Thyroid gland (tissue), 4 donors: ENCODE data around the gene DDX39B. TPM values are rescaled to one million over a fixed set of nuclear protein-coding genes. Genes with fewer than 3 reads are reported as not detected.

ENCODE experiments used
- DNase-seq, 2 donors: peaks; one replicate each; pipeline ENCODE4 v3.0.0-alpha.2; 2019
- H3K27ac ChIP-seq, 3 donors: fragments of 200-600 bp; sonication (generic); 1 replicate in 2 of 3; 2 replicates in 1 of 3; pipeline ENCODE4 v1.5.1; 2016 to 2019; ENCODE audit warnings: mild to moderate bottlenecking in 1 of 3, moderate library complexity in 1 of 3
- H3K27me3 ChIP-seq: fragments of 200-600 bp; sonication (generic); one replicate; pipeline ENCODE4 v1.5.1; 2019
- H3K36me3 ChIP-seq, 2 donors: fragments of 200-600 bp; sonication (generic); one replicate each; pipeline ENCODE4 v1.5.1; 2016 to 2019
- H3K4me1 ChIP-seq, 2 donors: fragments of 200-600 bp; sonication (generic); one replicate each; pipeline ENCODE4 v1.5.1; 2017 to 2019
- H3K4me3 ChIP-seq, 3 donors: fragments of 200-600 bp; sonication (generic); replicated peaks in 1 of 3; 1 replicate in 2 of 3; 2 replicates in 1 of 3; pipeline ENCODE4 v1.5.1; 2016; ENCODE audit warnings: mild to moderate bottlenecking in 1 of 3
- H3K9me3 ChIP-seq: fragments of 200-600 bp; sonication (generic); one replicate; pipeline ENCODE4 v1.5.1; 2017
- CTCF ChIP-seq, 6 experiments: fragments of 200-600 bp in 3 of 6; fragments of 450-650 bp in 3 of 6; sonication (generic) in 3 of 6; IDR thresholded peaks; one replicate each; pipeline ENCODE4 v1.5.1; 2016 to 2019; ENCODE audit warnings: antibody characterized with exemption in 6 of 6, mild to moderate bottlenecking in 2 of 6, inconsistent platforms in 1 of 6, moderate library complexity in 1 of 6
- POLR2A ChIP-seq, 2 donors: fragments of 450-650 bp; IDR thresholded peaks; one replicate each; pipeline ENCODE4 v1.6.1; 2017; ENCODE audit warnings: antibody characterized with exemption in 2 of 2, mild to moderate bottlenecking in 2 of 2, moderate library complexity in 1 of 2
- WGBS, 2 donors: methylation state at CpG; one replicate each; pipeline ENCODE4 v1.1.5; 2017; 5-methylcytosine and 5-hydroxymethylcytosine counted together
- intact Hi-C: fragments of 100-400 bp; cut with DNase I; formaldehyde crosslinking; loops from one replicate; pipeline ENCODE4 v1.15.1; 2023
- small RNA-seq: library from RNA; depleted of rRNA; stranded (forward); fragments of <200 nt; gene quantifications from one replicate; pipeline ENCODE3, GENCODE V24; 2016
- total RNA-seq, 4 donors: library from RNA; depleted of rRNA; stranded (reverse); fragments of >200 nt; gene quantifications; one replicate each; pipeline ENCODE4 v1.2.3, GENCODE V29; 2016

Gene DDX39B
- total RNA-seq, 4 donors from 2014 or later, result 296 to 339 (median 314) TPM

GRCh38 chr6:31485055-31485454, 56.7 kb downstream of the DDX39B start:
- Histone ChIP-seq H3K36me3 (no peaks in the 10 kb centered on the region), H3K27ac (no peak overlapping the region), H3K4me1 (no peaks in the 10 kb centered on the region), H3K9me3 (no peaks in the 10 kb centered on the region), H3K4me3 (no peak overlapping the region), H3K27me3 (no peaks in the 10 kb centered on the region)
- DNase-seq, result no peak
- intact Hi-C loops, result no loop called here
- TF ChIP-seq CTCF (IDR thresholded peaks at IDR 0.05) (no peak), POLR2A (IDR thresholded peaks at IDR 0.05) (no peak)
- WGBS, 2 donors, result 72 to 73% methylated on average over 1 of the region's 1 CpG

GRCh38 chr6:31483392-31483791, 58.4 kb downstream of the DDX39B start:
- no peaks in the 10 kb centered on the region for H3K27me3 ChIP-seq
- no peak overlapping the region for H3K27ac ChIP-seq
- H3K4me3 ChIP-seq, result no peak overlapping the region
- no peaks in the 10 kb centered on the region for H3K4me1 ChIP-seq
- intact Hi-C loops, result no loop called here
- TF ChIP-seq CTCF (IDR thresholded peaks at IDR 0.05) (no peak), POLR2A (IDR thresholded peaks at IDR 0.05) (no peak)
- no peak for DNase-seq
- WGBS, 2 donors, result 63 to 95% methylated on average over 2 of the region's 2 CpGs
- no peaks in the 10 kb centered on the region for H3K9me3 ChIP-seq
- H3K36me3 ChIP-seq, result no peaks in the 10 kb centered on the region

GRCh38 chr6:31480574-31480973, 61.2 kb downstream of the DDX39B start:
- intact Hi-C loops, result no loop called here
- Histone ChIP-seq H3K4me1 (no peaks in the 10 kb centered on the region), H3K27ac (no peak overlapping the region), H3K4me3 (no peak overlapping the region), H3K9me3 (no peaks in the 10 kb centered on the region), H3K36me3 (no peaks in the 10 kb centered on the region), H3K27me3 (no peaks in the 10 kb centered on the region)
- WGBS, 2 donors, result 82 to 86% methylated on average over 11 of the region's 11 CpGs
- TF ChIP-seq CTCF (IDR thresholded peaks at IDR 0.05) (no peak), POLR2A (IDR thresholded peaks at IDR 0.05) (no peak)
- DNase-seq, result no peak

Small RNA genes within 50 kb of the gene (small RNA-seq; reads per million reads assigned to genes)
- not detected for gene AL663061.1
- gene RF00019, result not detected
- gene SNORD117, result 697 reads per million, percentile 98 among the genes with 10 or more reads in this experiment
- not detected for gene SNORD84

Other genes with a start within 250 kb of the DDX39B start
- 1,000 to 10,000 TPM in 1 of 4 donors, 100 to 1,000 TPM in 3; 328 to 1,292 (median 594) TPM for gene HLA-B, start 184.8 kb downstream of the DDX39B start, total RNA-seq
- gene MICA, start 138.4 kb downstream of the DDX39B start, total RNA-seq, result 10 to 100 TPM; 12.3 to 23.2 (median 15.3) TPM
- 1 to 10 TPM in 3 of 4 donors, under 1 TPM in 1; 0.89 to 3.4 (median 2.1) TPM for gene MICB, start 43.9 kb downstream of the DDX39B start, total RNA-seq
- not detected for gene MCCD1, start 13.0 kb downstream of the DDX39B start, total RNA-seq
- gene ATP6V1G2, start 4.6 kb upstream of the DDX39B start, total RNA-seq, result 1 to 10 TPM; 1.2 to 3.9 (median 2.6) TPM
- gene NFKBIL1, start 5.6 kb upstream of the DDX39B start, total RNA-seq, result 10 to 100 TPM; 23.7 to 34.0 (median 27.5) TPM
- not detected for gene LTA, start 30.3 kb upstream of the DDX39B start, total RNA-seq
- gene TNF, start 33.6 kb upstream of the DDX39B start, total RNA-seq, result under 1 TPM in 1 of 4 donors, not detected in 3; 0.42 TPM
- not detected for gene LTB, start 40.4 kb upstream of the DDX39B start, total RNA-seq
- 10 to 100 TPM in 1 of 4 donors, 1 to 10 TPM in 2, not detected in 1; 2.5 to 23.4 (median 3.2) TPM for gene LST1, start 44.3 kb upstream of the DDX39B start, total RNA-seq
- not detected for gene NCR3, start 51.0 kb upstream of the DDX39B start, total RNA-seq
- 10 to 100 TPM in 3 of 4 donors, 1 to 10 TPM in 1; 8.1 to 37.8 (median 17.6) TPM for gene AIF1, start 73.2 kb upstream of the DDX39B start, total RNA-seq
- 100 to 1,000 TPM in 1 of 4 donors, 10 to 100 TPM in 3; 68.5 to 127 (median 86.7) TPM for gene PRRC2A, start 78.7 kb upstream of the DDX39B start, total RNA-seq
- gene BAG6, start 110.7 kb upstream of the DDX39B start, total RNA-seq, result 100 to 1,000 TPM; 179 to 301 (median 245) TPM
- gene APOM, start 113.9 kb upstream of the DDX39B start, total RNA-seq, result 1 to 10 TPM; 2.3 to 5.1 (median 4.5) TPM
- 10 to 100 TPM; 23.6 to 32.3 (median 28.7) TPM for gene C6orf47, start 118.8 kb upstream of the DDX39B start, total RNA-seq
- gene GPANK1, start 123.0 kb upstream of the DDX39B start, total RNA-seq, result 10 to 100 TPM; 15.7 to 23.2 (median 22.1) TPM
- gene CSNK2B, start 124.1 kb upstream of the DDX39B start, total RNA-seq, result 100 to 1,000 TPM; 181 to 264 (median 206) TPM
- gene LY6G5B, start 128.0 kb upstream of the DDX39B start, total RNA-seq, result 10 to 100 TPM in 2 of 4 donors, 1 to 10 TPM in 2; 4.4 to 11.8 (median 9.4) TPM
- gene LY6G5C, start 139.1 kb upstream of the DDX39B start, total RNA-seq, result 1 to 10 TPM in 1 of 4 donors, under 1 TPM in 2, not detected in 1; 0.54 to 7.9 (median 0.83) TPM
- gene ABHD16A, start 161.3 kb upstream of the DDX39B start, total RNA-seq, result 10 to 100 TPM; 47.3 to 81.4 (median 71.7) TPM
- not detected for gene LY6G6F, start 164.9 kb upstream of the DDX39B start, total RNA-seq
- not detected for gene LY6G6D, start 173.3 kb upstream of the DDX39B start, total RNA-seq
- not detected for gene LY6G6C, start 179.7 kb upstream of the DDX39B start, total RNA-seq
- gene MPIG6B, start 181.4 kb upstream of the DDX39B start, total RNA-seq, result 1 to 10 TPM in 1 of 4 donors, under 1 TPM in 1, not detected in 2; 0.54 to 1.8 TPM
- gene DDAH2, start 187.3 kb upstream of the DDX39B start, total RNA-seq, result 100 to 1,000 TPM in 3 of 4 donors, 10 to 100 TPM in 1; 99.9 to 117 (median 114) TPM
- 100 to 1,000 TPM; 222 to 314 (median 247) TPM for gene CLIC1, start 194.5 kb upstream of the DDX39B start, total RNA-seq
- 10 to 100 TPM in 1 of 4 donors, 1 to 10 TPM in 3; 5.6 to 11.2 (median 7.2) TPM for gene MSH5, start 198.0 kb upstream of the DDX39B start, total RNA-seq
- gene SAPCD1, start 220.7 kb upstream of the DDX39B start, total RNA-seq, result 1 to 10 TPM in 3 of 4 donors, not detected in 1; 2.0 to 4.2 (median 3.0) TPM
- gene VWA7, start 235.3 kb upstream of the DDX39B start, total RNA-seq, result 1 to 10 TPM; 1.2 to 8.9 (median 5.4) TPM